ENCODE data around the gene A1CF.

The A1CF gene

GRCh38 chr10:50861370-50861769, 24.1 kb downstream of the A1CF start:
- DNase-seq (ENCODE audit: low read depth) = no peak

- DNase-seq (ENCODE audit: low read depth) = no peak
Observed at GRCh38 chr10:50857579-50857978, 27.8 kb downstream of the A1CF start.

- DNase-seq (ENCODE audit: low read depth) = no peak
Observed at GRCh38 chr10:50855461-50855860, 30.0 kb downstream of the A1CF start.

- peak; percentile 4 for DNase-seq (ENCODE audit: low read depth)
Observed at GRCh38 chr10:50855015-50855414, 30.4 kb downstream of the A1CF start.

- DNase-seq (ENCODE audit: low read depth) = no peak
Observed at GRCh38 chr10:50853557-50853956, 31.9 kb downstream of the A1CF start.

- peak; percentile 4 for DNase-seq (ENCODE audit: low read depth)
Observed at GRCh38 chr10:50851884-50852671, 33.3 kb downstream of the A1CF start.

- no peak for DNase-seq (ENCODE audit: low read depth)
Observed at GRCh38 chr10:50850578-50851230, 34.7 kb downstream of the A1CF start.

- no peak for DNase-seq (ENCODE audit: low read depth)
Observed at GRCh38 chr10:50846753-50847152, 38.7 kb downstream of the A1CF start.

GRCh38 chr10:50837095-50837494, 48.3 kb downstream of the A1CF start:
- DNase-seq (ENCODE audit: low read depth) = no peak

- no peak for DNase-seq (ENCODE audit: low read depth)
Observed at GRCh38 chr10:50832171-50832751, 53.2 kb downstream of the A1CF start.

GRCh38 chr10:50830066-50830465, 55.4 kb downstream of the A1CF start:
- no peak for DNase-seq (ENCODE audit: low read depth)

- no peak for DNase-seq (ENCODE audit: low read depth)
Observed at GRCh38 chr10:50824782-50825181, 60.6 kb downstream of the A1CF start.

- no peak for DNase-seq (ENCODE audit: low read depth)
Observed at GRCh38 chr10:50823789-50824188, 61.6 kb downstream of the A1CF start.

GRCh38 chr10:50809596-50809995, 75.8 kb downstream of the A1CF start:
- peak; percentile 22 for DNase-seq (ENCODE audit: low read depth)

- peak; percentile 14 for DNase-seq (ENCODE audit: low read depth)
Observed at GRCh38 chr10:50807851-50808776, 77.3 kb downstream of the A1CF start.

- DNase-seq (ENCODE audit: low read depth) = no peak
Observed at GRCh38 chr10:50805981-50806622, 79.3 kb downstream of the A1CF start.

GRCh38 chr10:50799595-50799994, 85.8 kb downstream of the A1CF start:
- DNase-seq (ENCODE audit: low read depth) = no peak

GRCh38 chr10:50798297-50798696, 87.1 kb downstream of the A1CF start:
- DNase-seq (ENCODE audit: low read depth) = no peak

GRCh38 chr10:50796693-50797092, 88.7 kb downstream of the A1CF start:
- DNase-seq (ENCODE audit: low read depth) = no peak

- no peak for DNase-seq (ENCODE audit: low read depth)
Observed at GRCh38 chr10:50794490-50794889, 90.9 kb downstream of the A1CF start.
